ENCODE measurements around the gene HUWE1. TPM values are rescaled to one million over a fixed set of nuclear protein-coding genes. Genes with fewer than 3 reads are reported as not detected.
"Not testable (repeated sequence)": the region's sequence is repeated elsewhere in the genome, so short reads cannot be mapped to it uniquely, and the experiment has no call there.

The HUWE1 gene
- total RNA-seq, 1 donor from 2014 or later: 130 TPM

- no peak overlapping the region for H3K4me3 ChIP-seq
- H3K36me3 ChIP-seq: no peaks in the 10 kb centered on the region
- no peaks in the 10 kb centered on the region for H3K4me1 ChIP-seq
- no peak overlapping the region for H3K27ac ChIP-seq (replicated peaks)
- H3K9me3 ChIP-seq (replicated peaks): no peaks in the 10 kb centered on the region
- no peaks in the 10 kb centered on the region for H3K27me3 ChIP-seq (ENCODE audit: low read depth)
- no peak for DNase-seq
- TF ChIP-seq CTCF (IDR thresholded peaks at IDR 0.05; ENCODE audit: borderline replicate concordance): no peak
- intact Hi-C loops (cut with micrococcal nuclease): no loop called here
These were observed 159.5 kb downstream of the HUWE1 start for GRCh38 chrX:53526999-53527398.

GRCh38 chrX:53511322-53511721, 175.2 kb downstream of the HUWE1 start:
- no peak overlapping the region for H3K4me3 ChIP-seq
- no peak overlapping the region for H3K27ac ChIP-seq (replicated peaks)
- no peak for DNase-seq
- TF ChIP-seq CTCF (IDR thresholded peaks at IDR 0.05; ENCODE audit: borderline replicate concordance): no peak
- no peaks in the 10 kb centered on the region for H3K36me3 ChIP-seq
- H3K27me3 ChIP-seq (ENCODE audit: low read depth): no peaks in the 10 kb centered on the region
- intact Hi-C loops (cut with micrococcal nuclease): no loop called here
- no peaks in the 10 kb centered on the region for H3K4me1 ChIP-seq
- H3K9me3 ChIP-seq (replicated peaks): no peaks in the 10 kb centered on the region

GRCh38 chrX:53504035-53504434, 182.5 kb downstream of the HUWE1 start:
- DNase-seq; H3K36me3 ChIP-seq; intact Hi-C loops (cut with micrococcal nuclease); H3K27me3 ChIP-seq (ENCODE audit: low read depth); H3K9me3 ChIP-seq (replicated peaks); H3K4me3 ChIP-seq; H3K4me1 ChIP-seq; H3K27ac ChIP-seq (replicated peaks): not testable (repeated sequence)

GRCh38 chrX:53494436-53494835, 192.1 kb downstream of the HUWE1 start:
- intact Hi-C loops (cut with micrococcal nuclease): no loop called here
- DNase-seq: no peak
- no peaks in the 10 kb centered on the region for H3K27me3 ChIP-seq (ENCODE audit: low read depth)

GRCh38 chrX:53486285-53486684, 200.2 kb downstream of the HUWE1 start:
- DNase-seq: no peak
- no peaks in the 10 kb centered on the region for H3K27me3 ChIP-seq (ENCODE audit: low read depth)
- TF ChIP-seq CTCF (IDR thresholded peaks at IDR 0.05; ENCODE audit: borderline replicate concordance): no peak

More at GRCh38 chrX:53494436-53494835, 192.1 kb downstream of the HUWE1 start:
- no peak for TF ChIP-seq CTCF (IDR thresholded peaks at IDR 0.05; ENCODE audit: borderline replicate concordance)
- Histone ChIP-seq H3K4me1 (no peaks in the 10 kb centered on the region), H3K9me3 (replicated peaks) (no peaks in the 10 kb centered on the region), H3K4me3 (no peak overlapping the region), H3K36me3 (no peaks in the 10 kb centered on the region), H3K27ac (replicated peaks) (no peak overlapping the region)

GRCh38 chrX:53483838-53484405, 202.6 kb downstream of the HUWE1 start:
- intact Hi-C loops (cut with micrococcal nuclease): no loop called here
- H3K4me3 ChIP-seq: no peak overlapping the region
- H3K27ac ChIP-seq (replicated peaks): no peak overlapping the region
- TF ChIP-seq CTCF (IDR thresholded peaks at IDR 0.05; ENCODE audit: borderline replicate concordance): no peak
- H3K36me3 ChIP-seq: no peaks in the 10 kb centered on the region
- no peaks in the 10 kb centered on the region for H3K9me3 ChIP-seq (replicated peaks)
- DNase-seq: no peak
- no peaks in the 10 kb centered on the region for H3K27me3 ChIP-seq (ENCODE audit: low read depth)
- H3K4me1 ChIP-seq: no peaks in the 10 kb centered on the region

More at GRCh38 chrX:53486285-53486684, 200.2 kb downstream of the HUWE1 start:
- Histone ChIP-seq H3K27ac (replicated peaks) (no peak overlapping the region), H3K36me3 (no peaks in the 10 kb centered on the region), H3K4me3 (no peak overlapping the region), H3K9me3 (replicated peaks) (no peaks in the 10 kb centered on the region), H3K4me1 (no peaks in the 10 kb centered on the region)
- intact Hi-C loops (cut with micrococcal nuclease): no loop called here

Measured in left ventricle myocardium inferior (tissue), 1 donor.